Measurements from ENCODE around the gene MRPL21. TPM values are rescaled to one million over a fixed set of nuclear protein-coding genes. Genes with fewer than 3 reads are reported as not detected.

Gene MRPL21
- total RNA-seq, 1 experiment from 2014 or later, result 82.3 TPM

GRCh38 chr11:68939583-68940555 is 36.2 kb upstream of the MRPL21 start (continued):
- TF ChIP-seq CDX4 (CRISPR knock-in tag; IDR thresholded peaks at IDR 0.05; ENCODE audit: borderline replicate concordance) (no peak), ELF4 (CRISPR knock-in tag; IDR thresholded peaks at IDR 0.05; ENCODE audit: low read depth) (no peak), NFATC4 (CRISPR knock-in tag; IDR thresholded peaks at IDR 0.05) (no peak)

- no peaks in the 10 kb centered on the region for H3K9me3 Mint-ChIP-seq
- ATAC-seq (no peak), DNase-seq (ENCODE audit: low spot score) (no peak)
- CTCF ChIA-PET, result interaction anchor here (1.9 to 3.1 kb wide), 2 partner anchors 11 to 17 kb away, joined by 7 to 16 read pairs; no protein-coding TSS in a partner anchor
- no peaks in the 10 kb centered on the region for H3K27me3 Mint-ChIP-seq (ENCODE audit: low read depth)
- peak overlapping the region; percentile 75 for H3K27ac Mint-ChIP-seq
- no peak overlapping the region for H3K4me3 Mint-ChIP-seq
- peaks cover 14% of the 10 kb centered on the region; the same call in 1 of the 2 replicates for H3K36me3 Mint-ChIP-seq
- H3K4me1 Mint-ChIP-seq, result no peaks in the 10 kb centered on the region
- no peak for TF ChIP-seq CDX4 (CRISPR knock-in tag; IDR thresholded peaks at IDR 0.05; ENCODE audit: borderline replicate concordance)
- no peak for TF ChIP-seq PRDM15 (CRISPR knock-in tag; IDR thresholded peaks at IDR 0.05)
- no peak for TF ChIP-seq ZNF263 (CRISPR knock-in tag; IDR thresholded peaks at IDR 0.05; ENCODE audit: low read depth)
- no peak for TF ChIP-seq HMGA2 (CRISPR knock-in tag; IDR thresholded peaks at IDR 0.05)
- TF ChIP-seq ATF3 (CRISPR knock-in tag; conservative IDR thresholded peaks at IDR 0.05), result no peak
- TF ChIP-seq NFE2L1 (CRISPR knock-in tag; IDR thresholded peaks at IDR 0.05), result no peak
- TF ChIP-seq PREB (CRISPR knock-in tag; IDR thresholded peaks at IDR 0.05; ENCODE audit: borderline replicate concordance), result no peak
- TF ChIP-seq JAZF1 (CRISPR knock-in tag; IDR thresholded peaks at IDR 0.05), result no peak
- no peak for TF ChIP-seq TEAD4 (CRISPR knock-in tag; IDR thresholded peaks at IDR 0.05)
- TF ChIP-seq ZNF317 (CRISPR knock-in tag; IDR thresholded peaks at IDR 0.05; ENCODE audit: borderline replicate concordance, low read depth), result no peak
- TF ChIP-seq NR3C1 (CRISPR knock-in tag; conservative IDR thresholded peaks at IDR 0.05; ENCODE audit: low read depth), result no peak
- POLR2A ChIA-PET, result interaction anchor here (0.5 kb wide), 1 partner anchor 139 kb away, joined by 3 read pairs; no protein-coding TSS in a partner anchor
Measured at GRCh38 chr11:68938816-68939582, 35.4 kb upstream of the MRPL21 start.

- POLR2A ChIA-PET, result no interaction called here
- CTCF ChIA-PET, result no interaction called here
- no peaks in the 10 kb centered on the region for H3K4me1 Mint-ChIP-seq
- H3K36me3 Mint-ChIP-seq, result peaks cover 14% of the 10 kb centered on the region; the same call in 1 of the 2 replicates
- no peaks in the 10 kb centered on the region for H3K9me3 Mint-ChIP-seq
- H3K27me3 Mint-ChIP-seq (ENCODE audit: low read depth), result no peaks in the 10 kb centered on the region
- DNase-seq (ENCODE audit: low spot score) (no peak), ATAC-seq (no peak)
- peak overlapping the region; percentile 75; the same call in 1 of the 2 replicates for H3K27ac Mint-ChIP-seq
- H3K4me3 Mint-ChIP-seq, result no peak overlapping the region
- TF ChIP-seq ATF3 (CRISPR knock-in tag; conservative IDR thresholded peaks at IDR 0.05) (no peak), ERG (CRISPR knock-in tag; IDR thresholded peaks at IDR 0.05) (no peak), CREM (CRISPR knock-in tag; IDR thresholded peaks at IDR 0.05) (no peak), HMGA2 (CRISPR knock-in tag; IDR thresholded peaks at IDR 0.05) (no peak), SMAD4 (CRISPR knock-in tag; IDR thresholded peaks at IDR 0.05) (no peak), RELA (CRISPR knock-in tag; IDR thresholded peaks at IDR 0.05; ENCODE audit: borderline replicate concordance) (no peak), SOX15 (CRISPR knock-in tag; IDR thresholded peaks at IDR 0.05) (no peak), IRF2 (CRISPR knock-in tag; IDR thresholded peaks at IDR 0.05; ENCODE audit: borderline replicate concordance, low read depth) (no peak), NFE2L1 (CRISPR knock-in tag; IDR thresholded peaks at IDR 0.05) (no peak), ZNF232 (CRISPR knock-in tag; IDR thresholded peaks at IDR 0.05) (no peak), RORB (CRISPR knock-in tag; IDR thresholded peaks at IDR 0.05) (no peak)
Measured at GRCh38 chr11:68938088-68938487, 34.5 kb upstream of the MRPL21 start.
